G401 (cell line): Measurements from ENCODE around the gene LSM3. TPM values are rescaled to one million over a fixed set of nuclear protein-coding genes. Genes with fewer than 3 reads are reported as not detected.

Experiments used
- DNase-seq: peaks from one replicate; pipeline ENCODE4 v3.0.0-alpha.2; 2015; ENCODE audit warnings: low spot score
- in situ Hi-C: cut with HindIII; loops from 2 replicates; pipeline ENCODE4 v1.10.0; 2016; ENCODE audit warnings: low sequenced_read_pairs, mixed read lengths
- total RNA-seq: library from RNA; depleted of rRNA; stranded (reverse); fragments of >200 nt; shearing (Covaris generic); gene quantifications from 2 replicates; pipeline ENCODE4 v1.2.3, GENCODE V29; 2014

LSM3 gene
- total RNA-seq, 1 experiment from 2014 or later, result 33.1 TPM

DNA sequence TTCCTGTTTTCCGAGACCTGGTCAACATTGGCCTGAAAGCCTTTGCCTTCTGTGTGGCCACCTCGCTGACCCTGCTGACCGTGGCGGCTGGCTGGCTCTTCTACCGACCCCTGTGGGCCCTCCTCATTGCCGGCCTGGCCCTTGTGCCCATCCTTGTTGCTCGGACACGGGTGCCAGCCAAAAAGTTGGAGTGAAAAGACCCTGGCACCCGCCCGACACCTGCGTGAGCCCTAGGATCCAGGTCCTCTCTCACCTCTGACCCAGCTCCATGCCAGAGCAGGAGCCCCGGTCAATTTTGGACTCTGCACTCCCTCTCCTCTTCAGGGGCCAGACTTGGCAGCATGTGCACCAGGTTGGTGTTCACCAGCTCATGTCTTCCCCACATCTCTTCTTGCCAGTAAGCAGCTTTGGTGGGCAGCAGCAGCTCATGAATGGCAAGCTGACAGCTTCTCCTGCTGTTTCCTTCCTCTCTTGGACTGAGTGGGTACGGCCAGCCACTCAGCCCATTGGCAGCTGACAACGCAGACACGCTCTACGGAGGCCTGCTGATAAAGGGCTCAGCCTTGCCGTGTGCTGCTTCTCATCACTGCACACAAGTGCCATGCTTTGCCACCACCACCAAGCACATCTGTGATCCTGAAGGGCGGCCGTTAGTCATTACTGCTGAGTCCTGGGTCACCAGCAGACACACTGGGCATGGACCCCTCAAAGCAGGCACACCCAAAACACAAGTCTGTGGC lies 36.8 kb upstream of the LSM3 start:
- no peak for DNase-seq
- in situ Hi-C loops, result no loop called here

DNA sequence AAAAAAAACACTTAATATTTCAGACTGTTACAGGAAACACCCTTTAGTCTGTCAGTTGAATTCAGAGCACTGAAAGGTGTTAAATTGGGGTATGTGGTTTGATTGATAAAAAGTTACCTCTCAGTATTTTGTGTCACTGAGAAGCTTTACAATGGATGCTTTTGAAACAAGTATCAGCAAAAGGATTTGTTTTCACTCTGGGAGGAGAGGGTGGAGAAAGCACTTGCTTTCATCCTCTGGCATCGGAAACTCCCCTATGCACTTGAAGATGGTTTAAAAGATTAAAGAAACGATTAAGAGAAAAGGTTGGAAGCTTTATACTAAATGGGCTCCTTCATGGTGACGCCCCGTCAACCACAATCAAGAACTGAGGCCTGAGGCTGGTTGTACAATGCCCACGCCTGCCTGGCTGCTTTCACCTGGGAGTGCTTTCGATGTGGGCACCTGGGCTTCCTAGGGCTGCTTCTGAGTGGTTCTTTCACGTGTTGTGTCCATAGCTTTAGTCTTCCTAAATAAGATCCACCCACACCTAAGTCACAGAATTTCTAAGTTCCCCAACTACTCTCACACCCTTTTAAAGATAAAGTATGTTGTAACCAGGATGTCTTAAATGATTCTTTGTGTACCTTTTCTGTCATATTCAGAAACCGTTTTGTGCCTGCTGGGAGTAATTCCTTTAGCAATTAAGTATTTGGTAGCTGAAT lies 35.9 kb upstream of the LSM3 start:
- in situ Hi-C loops, result no loop called here

DNA sequence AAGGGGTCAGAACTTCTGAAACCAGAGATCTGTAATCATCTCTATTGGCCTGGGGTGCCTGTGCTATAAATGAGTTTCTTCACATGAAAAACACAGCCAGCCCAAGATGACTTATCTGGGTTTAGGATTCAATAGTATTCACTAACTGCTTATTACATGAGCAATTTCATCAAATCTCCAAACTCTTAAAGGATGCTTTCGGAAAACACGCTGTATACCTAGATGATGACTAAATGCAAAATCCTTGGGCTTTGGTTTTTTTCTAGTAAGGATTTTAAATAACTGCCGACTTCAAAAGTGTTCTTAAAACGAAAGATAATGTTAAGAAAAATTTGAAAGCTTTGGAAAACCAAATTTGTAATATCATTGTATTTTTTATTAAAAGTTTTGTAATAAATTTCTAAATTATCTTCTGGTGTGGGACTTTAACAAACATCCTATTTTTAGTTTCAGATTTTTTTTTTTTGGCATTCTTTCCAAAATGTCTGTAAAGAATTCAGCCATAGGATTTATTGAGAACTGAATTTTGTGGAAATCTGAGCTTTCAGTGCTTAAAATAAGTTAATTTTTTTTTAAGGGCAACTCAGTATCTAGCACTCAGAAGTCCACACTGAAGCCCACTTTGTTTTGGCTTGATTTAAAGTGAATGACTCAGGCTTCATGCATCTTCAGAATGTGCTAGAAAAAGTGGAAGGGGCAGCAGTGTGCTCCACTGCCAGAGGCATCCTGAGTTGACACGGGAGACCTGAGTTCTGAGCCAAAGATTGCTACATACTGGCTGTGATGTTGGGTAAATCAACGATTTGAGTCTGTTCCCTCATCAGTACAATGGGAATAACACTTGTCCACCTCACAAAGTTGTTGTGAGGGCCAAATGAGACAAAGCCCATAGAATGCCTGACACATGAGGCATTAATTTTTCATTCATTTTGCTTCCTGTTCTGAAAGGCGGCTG lies 35.1 kb upstream of the LSM3 start:
- DNase-seq, result no peak
- in situ Hi-C loops, result no loop called here

More for the DNA sequence above, 35.9 kb upstream of the LSM3 start:
- DNase-seq, result no peak

DNA sequence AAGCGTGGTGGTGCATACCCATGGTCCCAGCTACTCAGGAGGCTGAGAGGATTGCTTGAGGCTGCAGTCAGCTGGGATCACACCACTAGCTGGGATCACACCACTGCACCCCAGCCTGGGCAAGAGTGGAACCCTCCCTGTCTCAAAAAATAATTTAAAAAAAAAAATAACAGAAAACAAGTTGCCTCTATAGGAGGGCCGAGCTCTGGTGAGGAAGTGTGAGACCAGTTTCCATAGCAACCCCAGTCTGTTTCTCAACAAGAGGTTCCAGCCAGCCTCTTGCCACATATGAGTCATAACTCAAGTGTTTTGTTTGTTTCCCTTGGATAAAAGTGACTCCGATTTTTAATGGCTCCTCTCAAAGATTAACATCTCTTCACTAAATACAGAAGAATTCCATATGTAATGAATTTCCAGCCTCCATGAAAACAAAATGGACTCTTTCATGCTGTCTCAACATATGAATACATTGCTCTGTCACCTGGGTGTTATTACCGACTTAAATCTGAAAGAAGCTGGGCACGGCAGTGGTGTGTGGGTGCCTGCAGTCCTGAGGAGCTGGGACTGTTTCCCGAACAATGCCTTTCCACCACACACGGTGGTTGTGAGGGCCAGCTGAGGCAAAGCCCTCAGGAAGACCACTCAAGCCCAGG lies 34.1 kb upstream of the LSM3 start:
- in situ Hi-C loops, result no loop called here
- peak; percentile 35 for DNase-seq

DNA sequence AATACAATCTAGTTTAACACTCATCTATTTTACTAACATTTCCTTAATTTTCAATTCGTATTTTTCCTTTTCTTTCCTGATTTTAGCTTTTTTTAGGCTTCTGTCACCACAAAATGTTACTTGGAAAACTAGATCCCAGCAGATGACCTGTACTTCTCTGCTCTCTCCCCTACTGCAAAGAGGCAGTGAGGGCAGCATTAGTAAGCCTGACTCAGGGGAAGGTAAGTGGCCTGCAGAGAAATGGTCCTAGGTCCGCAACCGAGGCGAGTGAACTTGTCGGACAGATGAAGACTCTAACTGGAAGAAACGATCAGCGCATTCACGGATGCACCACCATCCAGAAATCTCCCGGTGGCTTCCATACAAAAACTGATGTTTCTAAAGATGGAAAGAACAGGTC lies 33.4 kb upstream of the LSM3 start:
- no peak for DNase-seq
- in situ Hi-C loops, result no loop called here

DNA sequence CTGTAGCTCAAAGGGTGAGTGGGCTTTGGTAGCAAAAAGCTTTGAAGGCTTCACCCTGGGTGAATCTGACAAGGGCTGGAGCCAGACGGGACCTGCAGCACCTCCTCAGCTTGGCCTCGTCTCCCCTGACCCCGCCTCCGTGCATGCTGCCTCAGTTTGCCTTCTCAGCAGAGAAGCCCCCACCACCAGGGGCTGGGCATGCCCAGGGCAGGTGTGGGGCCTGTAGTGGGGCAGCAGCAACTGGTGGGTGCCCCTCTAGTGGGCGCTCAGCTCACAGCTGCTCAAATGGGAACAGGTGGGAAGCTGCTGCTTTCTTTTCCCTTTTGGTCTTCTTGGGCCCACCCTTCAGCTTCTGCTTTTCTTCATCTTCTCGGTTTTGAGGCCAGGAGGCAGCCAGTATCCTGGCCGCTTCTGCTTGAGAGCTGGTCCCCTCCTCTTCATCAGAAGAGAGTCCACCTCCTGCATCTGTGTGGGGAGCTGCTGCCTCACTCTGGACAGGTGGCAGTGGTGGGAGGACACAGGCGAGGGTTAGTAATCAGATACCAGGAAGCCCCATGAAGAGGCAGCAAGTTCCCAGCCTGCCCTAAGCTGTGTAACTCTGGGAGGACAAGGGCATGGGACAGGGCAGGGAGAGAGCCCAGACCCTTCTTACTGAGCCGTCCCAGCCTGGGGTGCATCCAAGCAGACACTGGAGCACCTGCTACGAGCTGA lies 32.8 kb upstream of the LSM3 start:
- no peak for DNase-seq
- in situ Hi-C loops, result no loop called here

DNA sequence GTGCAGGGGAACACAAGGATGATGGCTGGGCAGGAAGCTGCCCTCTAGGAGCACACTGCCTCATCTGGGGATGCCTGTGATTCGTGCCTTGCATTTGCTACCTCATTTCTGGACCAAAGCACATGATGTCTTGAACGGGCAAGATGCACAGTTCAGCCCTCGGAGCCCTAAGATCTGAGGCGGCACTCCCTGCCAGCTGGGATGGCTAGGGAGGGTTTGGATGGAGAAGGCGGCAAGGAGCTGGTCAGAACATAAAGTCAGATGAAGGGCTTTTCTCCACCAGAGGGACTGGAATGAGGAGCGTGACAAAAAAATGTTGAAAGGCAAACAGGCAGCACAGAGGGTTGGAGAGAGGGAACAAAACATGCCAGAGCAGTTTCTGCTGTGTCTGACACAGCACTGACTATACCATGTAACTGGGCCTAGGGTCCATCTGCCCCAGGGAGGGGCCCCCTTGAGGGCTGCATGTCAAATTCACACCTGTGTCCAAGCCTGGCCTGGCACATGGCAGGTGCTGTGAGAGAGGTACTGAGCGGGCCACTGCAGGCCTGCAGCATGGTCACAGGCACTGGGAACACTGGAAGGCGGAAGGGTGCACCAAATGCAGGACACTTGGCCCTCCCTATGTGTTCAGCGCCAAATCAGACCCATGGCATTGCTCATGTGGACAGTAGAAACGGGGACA lies 32.1 kb upstream of the LSM3 start:
- in situ Hi-C loops, result no loop called here
- DNase-seq, result no peak

DNA sequence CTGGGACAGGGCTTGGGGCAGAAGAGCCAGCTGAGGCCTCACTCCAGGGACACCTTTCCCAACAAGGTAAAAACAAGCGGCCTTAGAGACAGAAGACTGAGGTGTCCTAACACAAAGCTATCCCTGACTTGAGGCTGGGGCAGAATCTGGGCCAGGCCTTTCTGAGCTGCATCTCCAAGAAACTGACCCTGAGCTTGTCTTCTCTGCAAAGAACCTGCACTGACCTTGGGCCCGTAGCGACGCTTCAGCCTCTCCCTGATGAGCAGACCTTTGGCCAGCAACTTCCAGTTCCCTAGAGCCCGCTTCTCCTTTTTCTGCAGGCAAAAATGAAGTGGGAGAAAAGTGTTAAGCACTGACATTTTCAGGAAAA lies 31.6 kb upstream of the LSM3 start:
- no peak for DNase-seq
- in situ Hi-C loops, result no loop called here

DNA sequence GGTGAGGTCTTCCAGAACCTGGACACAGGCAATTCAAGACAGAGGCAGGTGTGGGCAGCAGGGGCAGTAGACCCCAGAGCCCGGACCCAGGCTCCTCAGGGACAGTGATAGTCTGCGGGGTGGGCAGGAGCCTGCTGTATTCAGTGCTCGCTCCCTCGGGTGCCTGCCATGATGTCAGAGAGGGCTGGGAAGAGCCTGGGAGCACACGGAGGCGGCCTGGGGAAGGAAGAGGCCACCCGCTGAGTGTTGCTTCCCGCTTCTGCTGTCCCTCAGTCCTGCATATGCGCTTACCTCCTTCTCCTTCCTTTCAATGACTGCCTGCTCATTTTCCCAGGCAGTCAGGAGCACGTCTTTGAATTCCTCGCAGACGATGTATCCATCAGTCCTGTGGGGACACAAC lies 31.0 kb upstream of the LSM3 start:
- no peak for DNase-seq
- in situ Hi-C loops, result no loop called here

DNA sequence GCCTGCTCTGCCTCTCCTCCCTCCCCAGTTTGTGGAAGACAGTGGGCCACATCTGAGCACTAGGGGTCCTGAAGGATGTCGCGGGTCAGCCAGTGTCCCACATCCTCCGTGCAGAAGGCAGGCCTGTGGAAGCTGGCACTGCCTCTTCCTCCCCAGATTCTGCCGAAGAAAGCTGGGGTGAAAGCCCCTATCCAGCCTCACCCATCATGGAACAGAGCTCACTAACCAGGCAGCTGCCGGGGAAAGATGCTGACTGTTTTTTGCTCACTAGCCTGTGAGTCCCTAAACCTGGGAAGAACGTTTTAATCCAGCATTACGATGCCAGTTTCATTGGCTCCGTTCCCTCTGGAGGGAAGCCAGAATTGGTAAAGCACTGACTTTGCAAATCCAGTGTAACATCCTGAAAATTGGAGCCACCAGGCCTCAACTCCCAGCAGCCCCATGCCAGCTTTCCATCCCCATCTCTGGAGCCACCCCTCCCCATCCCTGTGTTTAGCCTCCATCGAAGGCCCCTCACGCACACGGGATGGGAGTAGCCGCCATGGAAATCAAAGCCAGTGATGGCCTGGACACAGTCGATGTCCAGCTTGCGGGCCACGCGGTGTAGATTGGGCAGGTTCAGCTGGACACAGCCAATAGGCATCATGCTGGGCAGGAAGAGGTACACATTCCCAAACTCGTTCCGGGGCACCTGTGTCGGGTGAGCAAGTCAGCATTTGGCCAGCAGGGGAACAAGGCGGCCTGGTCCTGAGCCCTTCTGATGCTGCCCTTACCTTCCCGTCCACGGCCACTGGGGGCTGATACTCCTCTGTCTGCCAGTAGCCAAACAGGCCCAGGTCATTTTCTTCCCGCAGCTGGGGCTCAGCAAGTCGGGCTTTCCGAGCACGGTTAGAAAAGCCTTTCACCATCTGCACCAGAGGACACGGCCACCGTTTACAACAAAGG lies 30.3 kb upstream of the LSM3 start:
- DNase-seq, result no peak
- in situ Hi-C loops, result no loop called here

DNA sequence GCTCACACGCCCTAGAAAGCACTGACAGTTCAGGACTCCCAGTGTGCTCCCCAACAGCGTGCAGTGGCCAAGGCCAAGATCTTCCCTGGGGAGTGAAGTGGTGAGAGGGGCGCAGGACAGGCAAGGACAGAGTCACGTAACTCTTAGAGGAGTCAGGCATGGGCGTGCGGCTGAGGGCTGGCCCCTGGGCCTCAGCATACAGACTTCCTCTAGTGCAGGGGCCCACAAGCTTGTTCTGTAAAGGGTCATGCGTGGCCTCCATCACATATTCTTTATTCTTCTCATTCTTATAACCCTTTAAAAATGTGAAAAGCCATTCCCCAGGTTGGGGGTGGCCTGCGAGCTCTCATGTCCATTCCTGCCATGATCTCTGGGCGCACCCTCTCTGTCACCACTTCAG lies 28.5 kb upstream of the LSM3 start:
- DNase-seq, result no peak
- in situ Hi-C loops, result no loop called here

DNA sequence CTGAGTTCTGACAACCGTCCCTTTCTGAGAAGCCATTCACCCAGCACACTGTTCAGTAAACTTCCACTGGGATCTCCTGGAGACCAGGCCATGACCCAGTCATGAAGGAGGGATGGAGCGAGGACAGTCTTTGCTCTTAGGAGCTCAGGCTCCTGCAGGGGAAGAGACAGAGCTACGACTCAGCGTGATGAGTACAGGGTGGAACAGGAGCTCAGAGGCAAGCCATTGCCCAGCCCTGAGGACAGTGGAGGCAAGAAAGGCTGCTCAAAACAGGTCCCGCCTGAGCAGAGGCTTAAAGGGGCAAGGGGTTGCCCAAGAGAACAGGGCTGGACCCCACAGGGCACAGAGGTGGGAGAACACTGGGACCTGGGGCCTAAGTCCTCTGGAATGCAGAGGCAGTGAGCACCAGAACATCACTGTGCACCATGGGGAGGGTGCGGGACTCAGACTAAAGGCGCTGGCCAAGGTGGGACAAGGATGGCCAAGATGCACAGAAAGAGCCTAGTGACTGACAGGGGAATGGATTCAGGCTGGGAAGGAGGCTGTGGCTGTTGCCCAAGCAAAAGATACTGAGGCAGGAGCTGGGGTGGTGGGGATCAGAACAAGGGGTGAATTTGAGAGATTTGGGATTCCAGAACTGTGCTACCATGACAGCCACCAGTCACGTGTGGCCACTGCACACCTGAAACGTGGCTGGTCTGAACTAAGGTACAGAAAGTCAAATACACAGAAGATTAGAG lies 28.0 kb upstream of the LSM3 start:
- DNase-seq, result no peak
- in situ Hi-C loops, result no loop called here

DNA sequence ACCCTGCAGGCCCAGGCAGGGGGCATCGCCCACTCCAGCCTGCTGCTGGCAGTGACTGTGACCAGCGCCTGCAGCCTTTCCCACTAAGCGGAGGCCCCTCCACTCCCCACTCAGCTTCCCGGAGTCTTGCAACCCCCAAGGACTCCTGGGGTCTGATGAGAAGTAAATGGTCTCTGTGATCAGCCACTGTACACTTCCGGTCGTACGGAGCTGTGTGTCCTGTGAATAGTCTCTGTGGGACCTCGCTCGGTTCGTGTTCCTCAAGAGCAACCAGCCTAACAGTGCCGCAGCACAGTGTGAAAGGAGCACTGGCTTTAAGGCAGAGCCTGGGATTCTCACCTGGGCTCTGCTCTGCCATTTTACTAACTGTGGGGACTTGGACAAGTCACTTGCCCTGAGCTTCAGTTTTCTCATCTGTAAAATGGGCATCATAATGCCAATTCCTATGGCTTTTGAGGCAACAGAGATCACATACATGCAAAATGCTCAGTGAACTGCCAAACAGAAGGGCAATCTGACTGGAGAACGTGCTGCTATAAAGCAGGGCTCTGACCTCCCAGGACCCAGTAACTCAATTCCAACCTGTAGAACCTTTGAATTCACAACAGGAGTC lies 27.0 kb upstream of the LSM3 start:
- in situ Hi-C loops, result no loop called here
- no peak for DNase-seq

DNA sequence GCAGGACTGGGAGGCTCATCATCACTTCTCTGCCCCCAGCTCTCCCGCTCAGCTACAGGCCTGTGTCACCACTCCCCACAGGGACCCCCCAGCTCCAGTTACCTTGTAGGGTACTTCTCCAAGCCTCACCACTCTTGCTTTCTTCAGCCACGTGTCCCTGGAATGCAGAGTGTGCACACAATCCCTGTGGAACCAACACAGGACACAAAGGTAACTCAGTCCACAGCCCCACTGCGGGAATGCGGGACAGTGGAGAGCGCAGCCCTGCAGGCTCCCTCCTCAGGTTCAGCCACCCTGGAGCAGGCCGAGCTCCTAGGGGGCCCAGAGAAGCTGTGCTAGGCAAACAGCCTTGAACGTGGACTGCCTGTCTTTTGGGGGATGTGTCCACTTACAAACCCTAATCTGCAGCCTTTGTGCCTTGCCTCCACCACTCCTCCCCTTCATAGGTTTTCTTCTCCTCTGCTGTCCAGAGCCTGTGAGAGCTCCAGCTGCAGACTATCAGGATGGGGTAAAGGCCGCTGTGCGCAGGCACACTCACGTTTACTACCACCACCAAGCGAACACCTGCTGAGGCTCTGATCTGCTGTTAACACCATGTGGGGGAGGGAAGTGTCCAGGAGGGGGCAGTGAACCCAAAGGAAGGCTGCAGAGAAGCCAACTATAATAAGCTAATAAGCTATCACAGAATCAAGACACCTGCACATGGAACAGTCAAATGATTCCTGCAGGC lies 26.2 kb upstream of the LSM3 start:
- in situ Hi-C loops, result no loop called here
- DNase-seq, result no peak

DNA sequence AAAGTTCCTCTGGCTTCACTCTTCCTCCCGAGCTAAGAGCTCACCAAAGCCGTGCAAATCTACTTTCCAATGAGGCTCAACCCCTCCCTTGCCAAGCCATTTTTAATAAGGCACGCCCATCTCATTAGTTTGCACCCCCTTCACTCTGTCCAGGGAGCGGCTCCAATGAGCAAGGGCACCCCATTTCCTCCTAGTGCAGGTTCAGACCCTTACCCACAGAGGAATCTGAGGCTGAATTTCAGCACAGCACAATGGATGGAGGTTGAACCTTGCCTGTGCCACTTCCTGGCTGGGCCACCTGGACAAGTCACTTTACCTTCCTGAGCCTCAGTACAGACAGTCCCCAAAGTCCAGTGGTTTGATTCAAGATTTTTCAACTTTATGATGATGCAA lies 25.7 kb upstream of the LSM3 start:
- in situ Hi-C loops, result no loop called here
- DNase-seq, result no peak

DNA sequence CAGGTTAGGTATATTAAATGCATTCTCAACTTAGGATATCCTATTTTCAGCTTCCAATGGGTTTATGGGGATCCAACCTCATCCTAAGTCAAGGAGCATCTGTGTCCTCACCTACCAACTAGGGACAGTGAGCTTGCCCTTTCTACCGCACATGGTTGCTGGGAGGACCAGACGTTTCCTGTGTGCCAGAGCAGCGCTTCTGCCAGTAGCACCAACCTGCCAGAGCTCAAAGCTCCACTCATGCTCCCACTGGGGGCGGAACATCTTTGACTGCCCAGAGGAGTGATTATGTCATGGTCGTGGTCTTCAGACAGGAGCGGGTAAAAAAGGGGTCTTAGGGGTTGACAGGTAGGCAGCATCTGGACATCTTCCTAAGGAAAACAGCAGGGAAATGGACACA lies 25.0 kb upstream of the LSM3 start:
- in situ Hi-C loops, result no loop called here
- no peak for DNase-seq
